Right cardiac atrium (tissue), 5 donors: ENCODE measurements around the gene EXO1. TPM values are rescaled to one million over a fixed set of nuclear protein-coding genes. Genes with fewer than 3 reads are reported as not detected.

Experiments
- ATAC-seq, 2 donors: fragments of 200-7000 bp; cut with Tn5 transposase; one replicate each; pipeline versions ENCODE4 v1.8.0 to v1.9.1; 2020; ENCODE audit warnings: moderate library complexity in 2 of 2, mild to moderate bottlenecking in 1 of 2
- DNase-seq, 3 donors: peaks; one replicate each; pipeline ENCODE4 v3.0.0-alpha.2; 2020
- H3K27ac ChIP-seq: one replicate; pipeline ENCODE4 v1.5.1; 2013; ENCODE audit warnings: mild to moderate bottlenecking, low read length, control low read depth, moderate library complexity
- H3K27me3 ChIP-seq: one replicate; pipeline ENCODE4 v1.6.1; 2013; ENCODE audit not compliant: control insufficient read depth, insufficient read depth
- H3K4me1 ChIP-seq: one replicate; pipeline ENCODE4 v1.6.1; 2013; ENCODE audit warnings: low read length; ENCODE audit not compliant: control insufficient read depth, insufficient read depth
- H3K4me3 ChIP-seq: one replicate; pipeline ENCODE4 v1.5.1; 2013; ENCODE audit warnings: low read length, control low read depth
- H3K9me3 ChIP-seq: one replicate; pipeline ENCODE4 v1.6.1; 2013; ENCODE audit warnings: low read length; ENCODE audit not compliant: control insufficient read depth
- WGBS: extraction: QIAGEN DNeasy Blood & Tissue Kit; methylation state at CpG from one replicate; pipeline ENCODE4 v1.1.7; 2013; 5-methylcytosine and 5-hydroxymethylcytosine counted together
- intact Hi-C, 4 donors: fragments of 100-400 bp; cut with DNase I; formaldehyde crosslinking; loops; one replicate each; pipeline versions ENCODE4 v1.11.0 to v1.14.0; 2022 to 2023
- polyA plus RNA-seq: library from polyadenylated mRNA; stranded (reverse); fragments of 200-250 nt; gene quantifications from one replicate; pipeline ENCODE4 v1.2.3, GENCODE V29; 2013
- total RNA-seq, 4 donors: library from RNA; stranded (reverse); fragmentation: NEBNext Ultra II Directional; extraction: Animal tissue kit (Norgen Biotek cat#: 25700); gene quantifications; one replicate each; pipeline ENCODE4 v1.2.1, GENCODE V29; 2021
- donor health status: healthy with polysubstance abuse.
- donor health status: DM: no; HTN: yes; CAD: no.
- donor health status: DM: no; HTN: no; CAD: no.
- donor health status: DM: no; HTN: yes; CAD: no; lungs with severe emphysema.
- donor health status: DM: yes; HTN: yes; CAD: no.

Gene EXO1
- total and polyA plus RNA-seq, 5 donors, result 0.23 to 0.83 (median 0.74) TPM; not detected in 2

DNA sequence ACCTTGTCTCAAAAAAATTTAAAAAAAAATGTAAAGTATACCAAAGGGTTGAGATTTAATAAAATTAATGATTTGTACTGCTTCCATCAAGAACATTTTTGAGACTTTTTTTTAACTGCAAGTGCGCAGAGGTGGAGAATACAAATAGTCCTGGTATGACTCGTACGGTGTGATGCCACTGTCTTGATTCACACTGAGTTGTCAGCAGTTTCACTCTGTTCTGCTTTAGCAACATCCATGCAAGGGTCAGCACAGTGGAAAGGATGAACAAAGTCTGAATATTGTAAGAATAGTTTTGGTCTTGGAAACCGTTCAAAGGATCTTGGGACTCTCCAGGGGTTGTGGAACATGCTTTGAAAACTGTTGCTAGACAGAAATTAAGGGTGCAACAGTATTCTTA is 40.2 kb downstream of the EXO1 start:
- WGBS, result 94% methylated on average over 4 of the region's 4 CpGs
- H3K4me1 ChIP-seq, result no peaks in the 10 kb centered on the region
- no peaks in the 10 kb centered on the region for H3K27me3 ChIP-seq
- H3K4me3 ChIP-seq, result no peak overlapping the region
- H3K27ac ChIP-seq, result no peak overlapping the region
- intact Hi-C loops, result no loop called here
- ATAC-seq (no peak), DNase-seq (no peak)
- no peaks in the 10 kb centered on the region for H3K9me3 ChIP-seq

DNA sequence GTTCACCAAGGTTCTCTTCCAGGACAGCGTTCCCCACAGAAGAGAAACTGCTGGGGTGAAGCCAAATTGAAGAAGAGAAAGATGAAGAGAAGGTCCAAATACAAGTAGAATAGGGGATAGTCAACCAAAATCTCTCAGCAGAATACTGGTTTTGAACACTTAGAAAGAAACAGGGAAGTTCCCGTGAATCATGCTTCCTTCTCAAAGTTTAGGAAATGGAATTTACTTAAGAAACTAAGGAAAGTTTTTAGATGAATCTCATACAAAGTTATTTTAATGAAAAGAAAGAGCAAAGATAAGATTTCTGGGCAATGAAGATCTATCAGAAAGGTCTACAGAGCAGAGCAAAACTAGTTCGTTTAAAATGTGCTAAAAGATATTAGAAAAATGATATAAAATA is 43.3 kb downstream of the EXO1 start:
- no peak for ATAC-seq
- intact Hi-C loops, result loop anchor here in 1 of 4 donors (10.0 kb wide), 1 partner anchor 124 kb away; no protein-coding TSS in a partner anchor
- DNase-seq, result no peak
- H3K4me3 ChIP-seq, result no peak overlapping the region
- H3K27ac ChIP-seq, result no peak overlapping the region
- H3K4me1 ChIP-seq, result no peaks in the 10 kb centered on the region
- H3K9me3 ChIP-seq, result no peaks in the 10 kb centered on the region
- no peaks in the 10 kb centered on the region for H3K27me3 ChIP-seq
- 86% methylated on average over 3 of the region's 3 CpGs for whole genome bisulfite sequencing

GRCh38 chr1:241894016-241894415 is 46.0 kb downstream of the EXO1 start:
- WGBS, result 63% methylated on average over 3 of the region's 3 CpGs
- H3K9me3 ChIP-seq, result no peaks in the 10 kb centered on the region
- no peaks in the 10 kb centered on the region for H3K27me3 ChIP-seq
- H3K4me1 ChIP-seq, result no peaks in the 10 kb centered on the region
- no peak overlapping the region for H3K4me3 ChIP-seq
- ATAC-seq, result no peak
- no peak for DNase-seq
- intact Hi-C loops, result loop anchor here in 1 of 4 donors (10.0 kb wide), 1 partner anchor 121 kb away; no protein-coding TSS in a partner anchor
- H3K27ac ChIP-seq, result no peak overlapping the region

- no peaks in the 10 kb centered on the region for H3K27me3 ChIP-seq
- WGBS, result 81% methylated on average over 2 of the region's 2 CpGs
- no peak for DNase-seq
- intact Hi-C loops, result loop anchor here in 1 of 4 donors (10.0 kb wide), 1 partner anchor 120 kb away; no protein-coding TSS in a partner anchor
- no peak overlapping the region for H3K27ac ChIP-seq
- H3K4me1 ChIP-seq, result no peaks in the 10 kb centered on the region
- ATAC-seq, result no peak
- H3K9me3 ChIP-seq, result no peaks in the 10 kb centered on the region
- no peak overlapping the region for H3K4me3 ChIP-seq
Measured at GRCh38 chr1:241895013-241895412, 47.0 kb downstream of the EXO1 start.

- H3K27ac ChIP-seq, result no peak overlapping the region
- intact Hi-C loops, result loop anchor here in 1 of 4 donors (10.0 kb wide), 1 partner anchor 118 kb away; no protein-coding TSS in a partner anchor
- DNase-seq (no peak), ATAC-seq (no peak)
- no peak overlapping the region for H3K4me3 ChIP-seq
- no peaks in the 10 kb centered on the region for H3K9me3 ChIP-seq
- H3K4me1 ChIP-seq, result no peaks in the 10 kb centered on the region
- H3K27me3 ChIP-seq, result no peaks in the 10 kb centered on the region
Measured at GRCh38 chr1:241896670-241896962, 48.6 kb downstream of the EXO1 start.

GRCh38 chr1:241899210-241899609 is 51.2 kb downstream of the EXO1 start:
- WGBS, result 88% methylated on average over 5 of the region's 5 CpGs
- H3K4me1 ChIP-seq, result no peaks in the 10 kb centered on the region
- H3K4me3 ChIP-seq, result no peak overlapping the region
- H3K27me3 ChIP-seq, result no peaks in the 10 kb centered on the region
- ATAC-seq, result no peak
- H3K9me3 ChIP-seq, result no peaks in the 10 kb centered on the region
- H3K27ac ChIP-seq, result no peak overlapping the region
- intact Hi-C loops, result loop anchor here in 1 of 4 donors (10.0 kb wide), 1 partner anchor 116 kb away; no protein-coding TSS in a partner anchor
- no peak for DNase-seq

- no peaks in the 10 kb centered on the region for H3K9me3 ChIP-seq
- intact Hi-C loops, result no loop called here
- H3K27me3 ChIP-seq, result no peaks in the 10 kb centered on the region
- no peak overlapping the region for H3K27ac ChIP-seq
- no peak overlapping the region for H3K4me3 ChIP-seq
- H3K4me1 ChIP-seq, result no peaks in the 10 kb centered on the region
- ATAC-seq (no peak), DNase-seq (no peak)
Measured at GRCh38 chr1:241900381-241900780, 52.4 kb downstream of the EXO1 start.

- DNase-seq (no peak), ATAC-seq (no peak)
- H3K27me3 ChIP-seq, result no peaks in the 10 kb centered on the region
- WGBS, result 49% methylated on average over 5 of the region's 5 CpGs
- no peak overlapping the region for H3K4me3 ChIP-seq
- intact Hi-C loops, result no loop called here
- no peaks in the 10 kb centered on the region for H3K4me1 ChIP-seq
- no peak overlapping the region for H3K27ac ChIP-seq
- no peaks in the 10 kb centered on the region for H3K9me3 ChIP-seq
Measured at GRCh38 chr1:241902391-241903065, 54.5 kb downstream of the EXO1 start.

DNA sequence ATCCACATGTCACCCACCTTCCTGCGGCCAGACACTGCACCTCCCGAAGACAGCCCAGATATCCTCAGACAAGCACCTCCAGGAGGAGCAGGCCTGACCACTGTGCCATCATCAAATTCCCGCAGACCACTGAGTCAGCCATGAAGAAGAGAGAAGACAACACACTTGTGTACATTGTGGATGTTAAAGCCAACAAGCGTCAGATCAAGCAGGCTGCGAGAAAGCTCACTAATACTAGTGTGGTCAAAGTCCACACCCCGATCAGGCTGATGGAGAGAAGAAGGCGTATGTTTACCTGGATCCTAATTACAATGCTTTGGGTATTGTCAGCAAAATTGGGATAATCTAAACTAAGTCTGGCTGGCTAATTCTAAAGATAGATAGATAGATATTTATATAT is 68.2 kb downstream of the EXO1 start:
- H3K4me1 ChIP-seq, result no peaks in the 10 kb centered on the region
- no peak overlapping the region for H3K4me3 ChIP-seq
- ATAC-seq, result no peak
- H3K27me3 ChIP-seq, result no peaks in the 10 kb centered on the region
- no peak for DNase-seq
- H3K9me3 ChIP-seq, result no peaks in the 10 kb centered on the region
- H3K27ac ChIP-seq, result no peak overlapping the region
- intact Hi-C loops, result no loop called here
- WGBS, result 95% methylated on average over 7 of the region's 7 CpGs

GRCh38 chr1:241917487-241917886 is 69.5 kb downstream of the EXO1 start:
- Histone ChIP-seq H3K9me3 (no peaks in the 10 kb centered on the region), H3K4me1 (no peaks in the 10 kb centered on the region), H3K27me3 (no peaks in the 10 kb centered on the region), H3K27ac (no peak overlapping the region), H3K4me3 (no peak overlapping the region)
- intact Hi-C loops, result no loop called here
- DNase-seq (no peak), ATAC-seq (no peak)
- 92% methylated on average over 12 of the region's 12 CpGs for WGBS

DNA sequence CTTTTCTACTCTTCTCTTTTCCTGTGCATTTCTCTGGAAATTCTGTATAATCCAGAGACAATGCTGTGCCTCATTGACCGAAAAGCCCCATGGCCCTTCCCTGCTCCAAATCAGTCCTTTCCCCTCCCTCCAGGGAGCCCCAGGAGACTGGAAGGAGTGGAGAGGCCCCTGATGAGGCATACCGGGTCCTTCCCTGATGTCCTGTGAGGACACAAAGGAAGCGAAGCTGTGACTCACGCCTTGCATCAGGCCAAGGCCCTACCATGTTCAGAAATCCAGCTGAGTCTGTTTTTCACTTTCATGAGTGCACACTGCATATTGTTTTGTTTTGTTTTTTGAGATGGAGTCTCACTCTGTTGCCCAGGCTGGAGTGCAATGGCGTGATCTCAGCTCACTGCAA is 70.9 kb downstream of the EXO1 start:
- H3K4me1 ChIP-seq, result no peaks in the 10 kb centered on the region
- H3K27ac ChIP-seq, result no peak overlapping the region
- intact Hi-C loops, result no loop called here
- no peaks in the 10 kb centered on the region for H3K27me3 ChIP-seq
- DNase-seq, result peak in 1 of 3 donors; percentile 25
- H3K4me3 ChIP-seq, result no peak overlapping the region
- H3K9me3 ChIP-seq, result no peaks in the 10 kb centered on the region
- 56% methylated on average over 5 of the region's 5 CpGs for WGBS
- peak in 1 of 2 donors; percentile 51 for ATAC-seq
